HEK293 (cell line): ENCODE data around the gene PDE9A.

Source experiments
- BCL11B ChIP-seq: fragments of 450-650 bp; formaldehyde crosslinking; IDR thresholded peaks from 2 replicates; pipeline ENCODE4 v1.5.1; 2016; ENCODE audit warnings: low read depth, missing biosample characterization, missing genetic modification characterization
- GFI1B ChIP-seq: fragments of 450-650 bp; formaldehyde crosslinking; IDR thresholded peaks from 2 replicates; pipeline ENCODE4 v1.5.1; 2016; ENCODE audit warnings: missing biosample characterization, missing genetic modification characterization
- GLI2 ChIP-seq: fragments of 450-650 bp; formaldehyde crosslinking; IDR thresholded peaks from 2 replicates; pipeline ENCODE4; 2017; ENCODE audit warnings: missing biosample characterization, missing genetic modification characterization, low read depth, borderline replicate concordance
- HOXC10 ChIP-seq: sonication (generic); formaldehyde crosslinking; IDR thresholded peaks from 2 replicates; pipeline ENCODE4 v1.8.1; 2023; ENCODE audit warnings: mild to moderate bottlenecking, missing genetic modification reagents
- RBAK ChIP-seq: fragments of 450-650 bp; formaldehyde crosslinking; IDR thresholded peaks from 2 replicates; pipeline ENCODE4 v1.5.1; 2016; ENCODE audit warnings: missing biosample characterization, missing genetic modification characterization
- SALL2 ChIP-seq: fragments of 450-650 bp; formaldehyde crosslinking; IDR thresholded peaks from 2 replicates; pipeline ENCODE4 v1.5.0; 2017; ENCODE audit warnings: missing biosample characterization, mild to moderate bottlenecking, missing genetic modification characterization, borderline replicate concordance
- ZBTB1 ChIP-seq: fragments of 450-650 bp; formaldehyde crosslinking; IDR thresholded peaks from 2 replicates; pipeline ENCODE4 v1.5.1; 2016; ENCODE audit warnings: missing biosample characterization, missing genetic modification characterization
- ZNF140 ChIP-seq: fragments of 450-650 bp; formaldehyde crosslinking; IDR thresholded peaks from 2 replicates; pipeline ENCODE4 v1.5.1; 2016; ENCODE audit warnings: missing biosample characterization, missing genetic modification characterization
- ZNF23 ChIP-seq: fragments of 450-650 bp; formaldehyde crosslinking; IDR thresholded peaks from 2 replicates; pipeline ENCODE4 v1.5.1; 2016; ENCODE audit warnings: missing biosample characterization, missing genetic modification characterization, borderline replicate concordance
- ZNF239 ChIP-seq: fragments of 450-650 bp; formaldehyde crosslinking; IDR thresholded peaks from 2 replicates; pipeline ENCODE4 v1.5.1; 2016; ENCODE audit warnings: missing biosample characterization, missing genetic modification characterization
- ZNF248 ChIP-seq: fragments of 450-650 bp; formaldehyde crosslinking; IDR thresholded peaks from 2 replicates; pipeline ENCODE4 v1.5.1; 2017; ENCODE audit warnings: missing biosample characterization, missing genetic modification characterization
- ZNF274 ChIP-seq, 2 experiments: fragments of 200-500 bp in 1 of 2; fragments of 450-650 bp in 1 of 2; sonication (Bioruptor generic) in 1 of 2; formaldehyde crosslinking in 1 of 2; IDR thresholded peaks; 2 replicates each; pipeline versions ENCODE4 v1.5.1 to v1.6.1; 2014 to 2016; ENCODE audit warnings: borderline replicate concordance in 1 of 2, inconsistent platforms in 1 of 2, low read length in 1 of 2, missing biosample characterization in 1 of 2, missing genetic modification characterization in 1 of 2
- ZNF341 ChIP-seq: fragments of 450-650 bp; formaldehyde crosslinking; IDR thresholded peaks from 2 replicates; pipeline ENCODE4; 2016; ENCODE audit warnings: low read depth, missing biosample characterization, missing genetic modification characterization
- ZNF48 ChIP-seq: fragments of 450-650 bp; formaldehyde crosslinking; IDR thresholded peaks from 2 replicates; pipeline ENCODE4 v1.5.1; 2016; ENCODE audit warnings: missing biosample characterization, missing genetic modification characterization
- ZNF530 ChIP-seq: fragments of 450-650 bp; formaldehyde crosslinking; IDR thresholded peaks from 2 replicates; pipeline ENCODE4 v1.5.1; 2016; ENCODE audit warnings: low read depth, missing biosample characterization, missing genetic modification characterization
- ZNF621 ChIP-seq: fragments of 450-650 bp; formaldehyde crosslinking; IDR thresholded peaks from 2 replicates; pipeline ENCODE4 v1.5.1; 2017; ENCODE audit warnings: missing biosample characterization, missing genetic modification characterization
- ZNF654 ChIP-seq: fragments of 450-650 bp; formaldehyde crosslinking; IDR thresholded peaks from 2 replicates; pipeline ENCODE4 v1.5.1; 2016; ENCODE audit warnings: low read depth, missing biosample characterization, missing genetic modification characterization
- ZNF707 ChIP-seq: fragments of 450-650 bp; formaldehyde crosslinking; IDR thresholded peaks from 2 replicates; pipeline ENCODE4 v1.5.1; 2016; ENCODE audit warnings: missing biosample characterization, missing genetic modification characterization
- ZNF747 ChIP-seq: fragments of 450-650 bp; formaldehyde crosslinking; IDR thresholded peaks from 2 replicates; pipeline ENCODE4 v1.5.1; 2016; ENCODE audit warnings: missing biosample characterization, missing genetic modification characterization
- ZNF768 ChIP-seq: fragments of 450-650 bp; formaldehyde crosslinking; IDR thresholded peaks from 2 replicates; pipeline ENCODE4 v1.5.1; 2018; ENCODE audit warnings: missing biosample characterization, mild to moderate bottlenecking, missing genetic modification characterization
- TF ChIP-seq, protein P1 (sequence below): fragments of 450-650 bp; formaldehyde crosslinking; conservative IDR thresholded peaks from 2 replicates; pipeline ENCODE4 v1.5.1; 2016; ENCODE audit warnings: low read depth, missing biosample characterization, missing genetic modification characterization
- TF ChIP-seq, protein P2 (sequence below): fragments of 450-650 bp; formaldehyde crosslinking; IDR thresholded peaks from 2 replicates; pipeline ENCODE4 v1.5.1; 2016; ENCODE audit warnings: missing biosample characterization, missing genetic modification characterization, borderline replicate concordance
- TF ChIP-seq, protein P3 (sequence below): fragments of 450-650 bp; formaldehyde crosslinking; IDR thresholded peaks from 2 replicates; pipeline ENCODE4 v1.5.1; 2017; ENCODE audit warnings: missing biosample characterization, missing genetic modification characterization
- TF ChIP-seq, protein P4 (sequence below): fragments of 450-650 bp; formaldehyde crosslinking; IDR thresholded peaks from 2 replicates; pipeline ENCODE4 v1.5.1; 2016; ENCODE audit warnings: missing biosample characterization, missing genetic modification characterization
- TF ChIP-seq, protein P5 (sequence below): fragments of 450-650 bp; formaldehyde crosslinking; IDR thresholded peaks from 2 replicates; pipeline ENCODE4 v1.5.1; 2016; ENCODE audit warnings: missing biosample characterization, missing genetic modification characterization
- TF ChIP-seq, protein P6 (sequence below): fragments of 450-650 bp; formaldehyde crosslinking; IDR thresholded peaks from 2 replicates; pipeline ENCODE4 v1.5.1; 2016; ENCODE audit warnings: missing biosample characterization, missing genetic modification characterization

PDE9A gene

DNA sequence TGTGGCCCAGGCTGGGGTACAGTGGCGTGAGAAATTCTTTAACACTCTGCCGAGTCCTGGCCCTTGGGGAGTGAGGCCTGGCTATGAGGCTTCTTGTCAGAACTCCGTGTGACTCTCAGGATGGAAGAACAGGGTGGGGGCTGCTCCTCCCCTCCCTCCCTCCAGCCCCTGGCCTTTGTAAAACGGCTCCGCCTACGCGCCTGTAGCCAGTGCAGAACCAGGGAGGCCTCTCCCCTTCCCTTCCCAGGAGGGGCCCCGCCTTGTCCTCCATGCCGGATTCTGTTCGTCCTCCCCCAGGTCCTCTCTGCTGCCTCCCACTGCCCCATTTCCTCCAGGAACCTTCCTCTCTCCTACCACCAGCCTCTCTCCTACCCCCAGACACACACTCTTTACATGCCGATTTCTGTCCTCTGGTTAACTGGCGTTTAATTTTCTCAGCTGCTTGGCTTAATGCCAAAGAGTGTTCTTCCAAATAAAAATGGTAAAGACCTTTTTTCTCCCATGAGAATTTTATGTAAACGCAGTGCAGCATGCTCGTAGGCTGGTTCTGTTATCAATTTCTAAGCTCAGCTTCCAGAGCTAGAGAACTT is 21.0 kb downstream of the PDE9A start (continued):
- no peak for TF ChIP-seq SALL2 (tag by site-specific recombination)
- TF ChIP-seq RBAK (tag by site-specific recombination): no peak
- TF ChIP-seq HOXC10 (CRISPR knock-in tag): no peak
- no peak for TF ChIP-seq BCL11B (tag by site-specific recombination)
- no peak for TF ChIP-seq ZNF23
- TF ChIP-seq GFI1B (tag by site-specific recombination): no peak
- TF ChIP-seq, protein P1, sequence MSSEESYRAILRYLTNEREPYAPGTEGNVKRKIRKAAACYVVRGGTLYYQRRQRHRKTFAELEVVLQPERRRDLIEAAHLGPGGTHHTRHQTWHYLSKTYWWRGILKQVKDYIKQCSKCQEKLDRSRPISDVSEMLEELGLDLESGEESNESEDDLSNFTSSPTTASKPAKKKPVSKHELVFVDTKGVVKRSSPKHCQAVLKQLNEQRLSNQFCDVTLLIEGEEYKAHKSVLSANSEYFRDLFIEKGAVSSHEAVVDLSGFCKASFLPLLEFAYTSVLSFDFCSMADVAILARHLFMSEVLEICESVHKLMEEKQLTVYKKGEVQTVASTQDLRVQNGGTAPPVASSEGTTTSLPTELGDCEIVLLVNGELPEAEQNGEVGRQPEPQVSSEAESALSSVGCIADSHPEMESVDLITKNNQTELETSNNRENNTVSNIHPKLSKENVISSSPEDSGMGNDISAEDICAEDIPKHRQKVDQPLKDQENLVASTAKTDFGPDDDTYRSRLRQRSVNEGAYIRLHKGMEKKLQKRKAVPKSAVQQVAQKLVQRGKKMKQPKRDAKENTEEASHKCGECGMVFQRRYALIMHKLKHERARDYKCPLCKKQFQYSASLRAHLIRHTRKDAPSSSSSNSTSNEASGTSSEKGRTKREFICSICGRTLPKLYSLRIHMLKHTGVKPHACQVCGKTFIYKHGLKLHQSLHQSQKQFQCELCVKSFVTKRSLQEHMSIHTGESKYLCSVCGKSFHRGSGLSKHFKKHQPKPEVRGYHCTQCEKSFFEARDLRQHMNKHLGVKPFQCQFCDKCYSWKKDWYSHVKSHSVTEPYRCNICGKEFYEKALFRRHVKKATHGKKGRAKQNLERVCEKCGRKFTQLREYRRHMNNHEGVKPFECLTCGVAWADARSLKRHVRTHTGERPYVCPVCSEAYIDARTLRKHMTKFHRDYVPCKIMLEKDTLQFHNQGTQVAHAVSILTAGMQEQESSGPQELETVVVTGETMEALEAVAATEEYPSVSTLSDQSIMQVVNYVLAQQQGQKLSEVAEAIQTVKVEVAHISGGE (tag by site-specific recombination): no peak
- peak; percentile 86 for TF ChIP-seq ZNF341
- no peak for TF ChIP-seq ZNF768
- no peak for TF ChIP-seq ZNF747 (tag by site-specific recombination)
- TF ChIP-seq GLI2 (tag by site-specific recombination): no peak
- no peak for TF ChIP-seq ZNF707 (tag by site-specific recombination)
- TF ChIP-seq ZNF621 (tag by site-specific recombination): no peak
- no peak for TF ChIP-seq ZNF239
- no peak for TF ChIP-seq ZNF274 (IDR thresholded peaks at IDR 0.05; ENCODE audit: low read length)
- TF ChIP-seq ZNF274 (tag by site-specific recombination; IDR thresholded peaks at IDR 0.05; ENCODE audit: borderline replicate concordance): no peak
- no peak for TF ChIP-seq ZNF140
- no peak for TF ChIP-seq ZNF530 (tag by site-specific recombination)
- no peak for TF ChIP-seq ZBTB1 (tag by site-specific recombination)
- no peak for TF ChIP-seq ZNF654 (tag by site-specific recombination)
- TF ChIP-seq ZNF248: no peak
- TF ChIP-seq, protein P2, sequence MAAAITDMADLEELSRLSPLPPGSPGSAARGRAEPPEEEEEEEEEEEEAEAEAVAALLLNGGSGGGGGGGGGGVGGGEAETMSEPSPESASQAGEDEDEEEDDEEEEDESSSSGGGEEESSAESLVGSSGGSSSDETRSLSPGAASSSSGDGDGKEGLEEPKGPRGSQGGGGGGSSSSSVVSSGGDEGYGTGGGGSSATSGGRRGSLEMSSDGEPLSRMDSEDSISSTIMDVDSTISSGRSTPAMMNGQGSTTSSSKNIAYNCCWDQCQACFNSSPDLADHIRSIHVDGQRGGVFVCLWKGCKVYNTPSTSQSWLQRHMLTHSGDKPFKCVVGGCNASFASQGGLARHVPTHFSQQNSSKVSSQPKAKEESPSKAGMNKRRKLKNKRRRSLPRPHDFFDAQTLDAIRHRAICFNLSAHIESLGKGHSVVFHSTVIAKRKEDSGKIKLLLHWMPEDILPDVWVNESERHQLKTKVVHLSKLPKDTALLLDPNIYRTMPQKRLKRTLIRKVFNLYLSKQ (tag by site-specific recombination): no peak
- TF ChIP-seq, protein P3, sequence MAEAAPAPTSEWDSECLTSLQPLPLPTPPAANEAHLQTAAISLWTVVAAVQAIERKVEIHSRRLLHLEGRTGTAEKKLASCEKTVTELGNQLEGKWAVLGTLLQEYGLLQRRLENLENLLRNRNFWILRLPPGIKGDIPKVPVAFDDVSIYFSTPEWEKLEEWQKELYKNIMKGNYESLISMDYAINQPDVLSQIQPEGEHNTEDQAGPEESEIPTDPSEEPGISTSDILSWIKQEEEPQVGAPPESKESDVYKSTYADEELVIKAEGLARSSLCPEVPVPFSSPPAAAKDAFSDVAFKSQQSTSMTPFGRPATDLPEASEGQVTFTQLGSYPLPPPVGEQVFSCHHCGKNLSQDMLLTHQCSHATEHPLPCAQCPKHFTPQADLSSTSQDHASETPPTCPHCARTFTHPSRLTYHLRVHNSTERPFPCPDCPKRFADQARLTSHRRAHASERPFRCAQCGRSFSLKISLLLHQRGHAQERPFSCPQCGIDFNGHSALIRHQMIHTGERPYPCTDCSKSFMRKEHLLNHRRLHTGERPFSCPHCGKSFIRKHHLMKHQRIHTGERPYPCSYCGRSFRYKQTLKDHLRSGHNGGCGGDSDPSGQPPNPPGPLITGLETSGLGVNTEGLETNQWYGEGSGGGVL (tag by site-specific recombination): peak; percentile 100
- TF ChIP-seq, protein P4, sequence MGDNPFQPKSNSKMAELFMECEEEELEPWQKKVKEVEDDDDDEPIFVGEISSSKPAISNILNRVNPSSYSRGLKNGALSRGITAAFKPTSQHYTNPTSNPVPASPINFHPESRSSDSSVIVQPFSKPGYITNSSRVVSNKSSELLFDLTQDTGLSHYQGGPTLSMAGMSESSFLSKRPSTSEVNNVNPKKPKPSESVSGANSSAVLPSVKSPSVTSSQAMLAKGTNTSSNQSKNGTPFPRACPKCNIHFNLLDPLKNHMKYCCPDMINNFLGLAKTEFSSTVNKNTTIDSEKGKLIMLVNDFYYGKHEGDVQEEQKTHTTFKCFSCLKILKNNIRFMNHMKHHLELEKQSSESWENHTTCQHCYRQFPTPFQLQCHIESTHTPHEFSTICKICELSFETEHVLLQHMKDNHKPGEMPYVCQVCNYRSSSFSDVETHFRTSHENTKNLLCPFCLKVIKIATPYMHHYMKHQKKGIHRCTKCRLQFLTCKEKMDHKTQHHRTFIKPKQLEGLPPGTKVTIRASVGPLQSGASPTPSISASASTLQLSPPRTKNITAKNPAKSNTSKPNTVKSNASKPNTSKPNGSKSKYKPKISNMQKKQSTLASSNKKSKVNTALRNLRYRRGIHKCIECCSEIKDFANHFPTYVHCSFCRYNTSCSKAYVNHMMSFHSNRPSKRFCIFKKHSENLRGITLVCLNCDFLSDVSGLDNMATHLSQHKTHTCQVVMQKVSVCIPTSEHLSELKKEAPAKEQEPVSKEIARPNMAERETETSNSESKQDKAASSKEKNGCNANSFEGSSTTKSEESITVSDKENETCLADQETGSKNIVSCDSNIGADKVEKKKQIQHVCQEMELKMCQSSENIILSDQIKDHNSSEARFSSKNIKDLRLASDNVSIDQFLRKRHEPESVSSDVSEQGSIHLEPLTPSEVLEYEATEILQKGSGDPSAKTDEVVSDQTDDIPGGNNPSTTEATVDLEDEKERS (tag by site-specific recombination): no peak
- TF ChIP-seq, protein P5, sequence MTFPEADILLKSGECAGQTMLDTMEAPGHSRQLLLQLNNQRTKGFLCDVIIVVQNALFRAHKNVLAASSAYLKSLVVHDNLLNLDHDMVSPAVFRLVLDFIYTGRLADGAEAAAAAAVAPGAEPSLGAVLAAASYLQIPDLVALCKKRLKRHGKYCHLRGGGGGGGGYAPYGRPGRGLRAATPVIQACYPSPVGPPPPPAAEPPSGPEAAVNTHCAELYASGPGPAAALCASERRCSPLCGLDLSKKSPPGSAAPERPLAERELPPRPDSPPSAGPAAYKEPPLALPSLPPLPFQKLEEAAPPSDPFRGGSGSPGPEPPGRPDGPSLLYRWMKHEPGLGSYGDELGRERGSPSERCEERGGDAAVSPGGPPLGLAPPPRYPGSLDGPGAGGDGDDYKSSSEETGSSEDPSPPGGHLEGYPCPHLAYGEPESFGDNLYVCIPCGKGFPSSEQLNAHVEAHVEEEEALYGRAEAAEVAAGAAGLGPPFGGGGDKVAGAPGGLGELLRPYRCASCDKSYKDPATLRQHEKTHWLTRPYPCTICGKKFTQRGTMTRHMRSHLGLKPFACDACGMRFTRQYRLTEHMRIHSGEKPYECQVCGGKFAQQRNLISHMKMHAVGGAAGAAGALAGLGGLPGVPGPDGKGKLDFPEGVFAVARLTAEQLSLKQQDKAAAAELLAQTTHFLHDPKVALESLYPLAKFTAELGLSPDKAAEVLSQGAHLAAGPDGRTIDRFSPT (tag by site-specific recombination): no peak
- no peak for TF ChIP-seq ZNF48 (tag by site-specific recombination)
- TF ChIP-seq, protein P6, sequence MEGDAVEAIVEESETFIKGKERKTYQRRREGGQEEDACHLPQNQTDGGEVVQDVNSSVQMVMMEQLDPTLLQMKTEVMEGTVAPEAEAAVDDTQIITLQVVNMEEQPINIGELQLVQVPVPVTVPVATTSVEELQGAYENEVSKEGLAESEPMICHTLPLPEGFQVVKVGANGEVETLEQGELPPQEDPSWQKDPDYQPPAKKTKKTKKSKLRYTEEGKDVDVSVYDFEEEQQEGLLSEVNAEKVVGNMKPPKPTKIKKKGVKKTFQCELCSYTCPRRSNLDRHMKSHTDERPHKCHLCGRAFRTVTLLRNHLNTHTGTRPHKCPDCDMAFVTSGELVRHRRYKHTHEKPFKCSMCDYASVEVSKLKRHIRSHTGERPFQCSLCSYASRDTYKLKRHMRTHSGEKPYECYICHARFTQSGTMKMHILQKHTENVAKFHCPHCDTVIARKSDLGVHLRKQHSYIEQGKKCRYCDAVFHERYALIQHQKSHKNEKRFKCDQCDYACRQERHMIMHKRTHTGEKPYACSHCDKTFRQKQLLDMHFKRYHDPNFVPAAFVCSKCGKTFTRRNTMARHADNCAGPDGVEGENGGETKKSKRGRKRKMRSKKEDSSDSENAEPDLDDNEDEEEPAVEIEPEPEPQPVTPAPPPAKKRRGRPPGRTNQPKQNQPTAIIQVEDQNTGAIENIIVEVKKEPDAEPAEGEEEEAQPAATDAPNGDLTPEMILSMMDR (tag by site-specific recombination): no peak; the same call in none of the 2 replicates
